GM18520 (cell line): ENCODE data around the gene ATXN7L1.
"Not testable (repeated sequence)": the region's sequence is repeated elsewhere in the genome, so short reads cannot be mapped to it uniquely, and the experiment has no call there.

ENCODE experiments used
- ATAC-seq: cut with Tn5 transposase; IDR thresholded peaks from one replicate; pipeline ENCODE4 v1.9.1; 2021; ENCODE audit not compliant: unreplicated experiment

ATXN7L1 gene

GRCh38 chr7:105861224-105861623, 15.2 kb downstream of the ATXN7L1 start:
- ATAC-seq: no peak

GRCh38 chr7:105860793-105861192, 15.6 kb downstream of the ATXN7L1 start:
- no peak for ATAC-seq

GRCh38 chr7:105857009-105857952, 19.1 kb downstream of the ATXN7L1 start:
- ATAC-seq: no peak

- ATAC-seq: no peak
These were observed 21.9 kb downstream of the ATXN7L1 start for GRCh38 chr7:105854498-105854897.

- ATAC-seq: no peak
These were observed 22.4 kb downstream of the ATXN7L1 start for GRCh38 chr7:105853931-105854419.

- no peak for ATAC-seq
These were observed 25.3 kb downstream of the ATXN7L1 start for GRCh38 chr7:105851064-105851463.

GRCh38 chr7:105849122-105849855, 27.1 kb downstream of the ATXN7L1 start:
- ATAC-seq: no peak

GRCh38 chr7:105846404-105846803, 30.0 kb downstream of the ATXN7L1 start:
- no peak for ATAC-seq

GRCh38 chr7:105844681-105845080, 31.7 kb downstream of the ATXN7L1 start:
- ATAC-seq: not testable (repeated sequence)

- no peak for ATAC-seq
These were observed 34.5 kb downstream of the ATXN7L1 start for GRCh38 chr7:105841866-105842265.

- no peak for ATAC-seq
These were observed 35.2 kb downstream of the ATXN7L1 start for GRCh38 chr7:105840981-105841749.

GRCh38 chr7:105839266-105839665, 37.1 kb downstream of the ATXN7L1 start:
- no peak for ATAC-seq

- no peak for ATAC-seq
These were observed 37.7 kb downstream of the ATXN7L1 start for GRCh38 chr7:105838627-105839231.

GRCh38 chr7:105837765-105838626, 38.4 kb downstream of the ATXN7L1 start:
- no peak for ATAC-seq

GRCh38 chr7:105835441-105835840, 41.0 kb downstream of the ATXN7L1 start:
- no peak for ATAC-seq

- ATAC-seq: no peak
These were observed 44.4 kb downstream of the ATXN7L1 start for GRCh38 chr7:105831824-105832535.

GRCh38 chr7:105831302-105831620, 45.1 kb downstream of the ATXN7L1 start:
- ATAC-seq: no peak

- ATAC-seq: no peak
These were observed 45.7 kb downstream of the ATXN7L1 start for GRCh38 chr7:105830405-105831301.
